Activated CD4-positive, alpha-beta T cell treated with anti-CD3 and anti-CD28 coated beads for 24 hours (primary cell): ENCODE measurements around the gene ITGA4.

Experiments used
- DNase-seq, 2 donors: peaks; one replicate each; pipeline ENCODE4 v3.0.0-alpha.2; 2020; ENCODE audit warnings: low read depth in 2 of 2

Gene ITGA4

GRCh38 chr2:181515719-181516118 lies 58.5 kb downstream of the ITGA4 start:
- DNase-seq: no peak

- no peak for DNase-seq
Measured at GRCh38 chr2:181516992-181517391, 59.8 kb downstream of the ITGA4 start.

- no peak for DNase-seq
Measured at GRCh38 chr2:181517685-181518301, 60.6 kb downstream of the ITGA4 start.

GRCh38 chr2:181520253-181520652 lies 63.1 kb downstream of the ITGA4 start:
- no peak for DNase-seq

GRCh38 chr2:181523756-181524155 lies 66.6 kb downstream of the ITGA4 start:
- no peak for DNase-seq

- no peak for DNase-seq
Measured at GRCh38 chr2:181526014-181526413, 68.8 kb downstream of the ITGA4 start.

- DNase-seq: no peak
Measured at GRCh38 chr2:181527058-181527457, 69.9 kb downstream of the ITGA4 start.

GRCh38 chr2:181528441-181528840 lies 71.3 kb downstream of the ITGA4 start:
- no peak for DNase-seq

GRCh38 chr2:181536730-181537129 lies 79.5 kb downstream of the ITGA4 start:
- no peak for DNase-seq

- no peak for DNase-seq
Measured at GRCh38 chr2:181540421-181540820, 83.2 kb downstream of the ITGA4 start.

- DNase-seq: no peak
Measured at GRCh38 chr2:181542170-181542569, 85.0 kb downstream of the ITGA4 start.

GRCh38 chr2:181546086-181546485 lies 88.9 kb downstream of the ITGA4 start:
- no peak for DNase-seq

GRCh38 chr2:181552808-181553207 lies 95.6 kb downstream of the ITGA4 start:
- DNase-seq: no peak

GRCh38 chr2:181553244-181553643 lies 96.1 kb downstream of the ITGA4 start:
- DNase-seq: no peak

- no peak for DNase-seq
Measured at GRCh38 chr2:181554061-181554830, 97.1 kb downstream of the ITGA4 start.

GRCh38 chr2:181558371-181558770 lies 101.2 kb downstream of the ITGA4 start:
- no peak for DNase-seq

GRCh38 chr2:181563101-181563692 lies 106.0 kb downstream of the ITGA4 start:
- DNase-seq: no peak

- no peak for DNase-seq
Measured at GRCh38 chr2:181566334-181567032, 109.3 kb downstream of the ITGA4 start.

GRCh38 chr2:181570059-181570458 lies 112.9 kb downstream of the ITGA4 start:
- DNase-seq: no peak

GRCh38 chr2:181570833-181571661 lies 113.9 kb downstream of the ITGA4 start:
- DNase-seq: no peak

- no peak for DNase-seq
Measured at GRCh38 chr2:181573140-181573736, 116.1 kb downstream of the ITGA4 start.
